Loucy (cell line): ENCODE data around the gene TMEM9.

Experiments used
- CTCF ChIP-seq: fragments of 200-600 bp; sonication (generic); conservative IDR thresholded peaks from 2 replicates; pipeline ENCODE4 v1.5.1; 2014; ENCODE audit warnings: mild to moderate bottlenecking, antibody characterized with exemption, low read length
- EZH2phosphoT487 ChIP-seq: fragments of 200-600 bp; IDR thresholded peaks from 2 replicates; pipeline ENCODE4 v1.6.1; 2018; ENCODE audit warnings: antibody characterized with exemption, mild to moderate bottlenecking, moderate library complexity, borderline replicate concordance

- TF ChIP-seq CTCF (no peak), EZH2phosphoT487 (no peak)
Measured at GRCh38 chr1:201139306-201139705, 15.0 kb downstream of the TMEM9 start.
